Measurements from ENCODE around the gene RASSF10. TPM values are rescaled to one million over a fixed set of nuclear protein-coding genes. Genes with fewer than 3 reads are reported as not detected.

The RASSF10 gene
- total and polyA plus RNA-seq, 2 donors (not counting 1 experiment from before 2014, with no cell fraction given): not detected

DNA sequence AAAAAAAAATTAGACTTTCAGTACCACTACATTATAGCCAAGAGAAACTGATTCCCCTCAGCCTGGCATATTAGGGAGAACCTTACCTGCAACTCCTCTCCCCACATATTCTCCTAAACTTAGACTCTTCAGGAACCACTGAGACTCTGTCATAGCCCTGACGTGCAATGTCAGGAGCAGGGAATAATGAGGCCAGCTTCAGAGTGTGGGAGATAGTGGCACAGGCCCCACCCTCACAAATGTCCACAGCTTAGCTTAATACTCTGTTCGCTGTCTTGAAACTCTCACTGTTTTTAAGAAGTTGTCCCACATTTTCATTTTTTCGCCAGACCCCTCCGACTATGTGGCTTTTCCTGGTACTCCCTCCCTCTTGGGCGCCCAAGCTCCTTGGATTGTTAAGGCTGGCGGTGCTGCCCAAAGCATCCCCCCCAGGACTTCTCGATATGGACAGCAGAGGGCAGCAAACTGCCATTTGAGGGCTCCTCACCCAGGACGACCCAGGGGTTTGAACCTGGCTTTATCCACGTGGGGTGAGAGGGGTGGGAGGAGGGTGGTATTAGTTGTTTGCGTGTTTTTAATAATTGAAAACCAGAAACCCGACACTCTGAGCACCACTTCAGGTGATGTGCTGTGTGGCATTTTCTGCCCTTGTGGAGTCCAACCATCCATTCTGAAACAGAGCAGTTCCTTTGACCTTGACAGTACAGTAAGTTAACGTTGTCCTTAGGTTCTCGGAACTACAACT lies 45.2 kb upstream of the RASSF10 start:
- Histone ChIP-seq H3K9me3 (ENCODE audit: control extremely low read depth in 1 of 3, control insufficient read depth in 2 of 3, insufficient read depth in 1 of 3, low read length in 2 of 3) (no peaks in the 10 kb centered on the region), H3K4me1 (ENCODE audit: control insufficient read depth in 2 of 2, insufficient read depth in 2 of 2, low read length in 2 of 2) (no peaks in the 10 kb centered on the region), H3K36me3 (replicated peaks in 1 of 2; ENCODE audit: control extremely low read depth in 1 of 2, control insufficient read depth in 1 of 2, extremely low read depth in 1 of 2, insufficient read depth in 2 of 2, low read length in 1 of 2) (no peaks in the 10 kb centered on the region), H3K27ac (ENCODE audit: low read length in 2 of 2) (no peak overlapping the region), H3K4me3 (ENCODE audit: control extremely low read depth in 1 of 5, extremely low read depth in 1 of 5, insufficient read depth in 1 of 5, low read depth in 2 of 5, low read length in 4 of 5) (no peak overlapping the region), H2AFZ (ENCODE audit: insufficient read depth, low read depth, low read length, poor library complexity, severe bottlenecking) (no peak overlapping the region), H3K9ac (ENCODE audit: low read length) (no peak overlapping the region), H4K20me1 (ENCODE audit: control insufficient read depth, insufficient read depth, low read length, poor library complexity, severe bottlenecking) (no peaks in the 10 kb centered on the region), H3K4me2 (replicated peaks; ENCODE audit: low read depth, low read length, poor library complexity, severe bottlenecking) (no peak overlapping the region), H3K79me2 (ENCODE audit: control insufficient read depth, insufficient read depth, low read length) (no peaks in the 10 kb centered on the region), H3K27me3 (replicated peaks in 1 of 4; ENCODE audit: control extremely low read depth in 1 of 4, control insufficient read depth in 3 of 4, insufficient read depth in 4 of 4, low read length in 3 of 4) (no peaks in the 10 kb centered on the region)
- CTCF ChIA-PET: interaction anchor here (0.7 to 3.7 kb wide), 11 partner anchors 10 to 422 kb away, joined by 3 to 25 read pairs (median 4); no protein-coding TSS in a partner anchor
- no peak for TF ChIP-seq EZH2 (IDR thresholded peaks at IDR 0.05; ENCODE audit: borderline replicate concordance, insufficient read depth, low read depth, low read length, poor library complexity, severe bottlenecking)
- TF ChIP-seq, protein P1, sequence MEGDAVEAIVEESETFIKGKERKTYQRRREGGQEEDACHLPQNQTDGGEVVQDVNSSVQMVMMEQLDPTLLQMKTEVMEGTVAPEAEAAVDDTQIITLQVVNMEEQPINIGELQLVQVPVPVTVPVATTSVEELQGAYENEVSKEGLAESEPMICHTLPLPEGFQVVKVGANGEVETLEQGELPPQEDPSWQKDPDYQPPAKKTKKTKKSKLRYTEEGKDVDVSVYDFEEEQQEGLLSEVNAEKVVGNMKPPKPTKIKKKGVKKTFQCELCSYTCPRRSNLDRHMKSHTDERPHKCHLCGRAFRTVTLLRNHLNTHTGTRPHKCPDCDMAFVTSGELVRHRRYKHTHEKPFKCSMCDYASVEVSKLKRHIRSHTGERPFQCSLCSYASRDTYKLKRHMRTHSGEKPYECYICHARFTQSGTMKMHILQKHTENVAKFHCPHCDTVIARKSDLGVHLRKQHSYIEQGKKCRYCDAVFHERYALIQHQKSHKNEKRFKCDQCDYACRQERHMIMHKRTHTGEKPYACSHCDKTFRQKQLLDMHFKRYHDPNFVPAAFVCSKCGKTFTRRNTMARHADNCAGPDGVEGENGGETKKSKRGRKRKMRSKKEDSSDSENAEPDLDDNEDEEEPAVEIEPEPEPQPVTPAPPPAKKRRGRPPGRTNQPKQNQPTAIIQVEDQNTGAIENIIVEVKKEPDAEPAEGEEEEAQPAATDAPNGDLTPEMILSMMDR (IDR thresholded peaks at IDR 0.05): peak; percentile 76
- DNase-seq (peak; percentile 56), ATAC-seq (ENCODE audit: low read depth) (peak; percentile 31)
- intact Hi-C loops (cut with micrococcal nuclease): loop anchor here (1.0 kb wide), 1 partner anchor 380 kb away; no protein-coding TSS in a partner anchor
- no peaks in the 10 kb centered on the region for H3K4me1 Mint-ChIP-seq
- H3K27me3 Mint-ChIP-seq: peaks cover 19% of the 10 kb centered on the region
- no peak overlapping the region for H3K4me3 Mint-ChIP-seq
- no peak overlapping the region for H3K27ac Mint-ChIP-seq
- 32% methylated on average over 11 of the region's 13 CpGs for WGBS (ENCODE audit: insufficient coverage)
- POLR2A ChIA-PET: no interaction called here
- H3K9me3 Mint-ChIP-seq (ENCODE audit: insufficient read depth): no peaks in the 10 kb centered on the region

GRCh38 chr11:12964650-12965049 lies 44.5 kb upstream of the RASSF10 start:
- Mint-ChIP-seq H3K27me3 (peaks cover 19% of the 10 kb centered on the region), H3K9me3 (ENCODE audit: insufficient read depth) (no peaks in the 10 kb centered on the region), H3K27ac (no peak overlapping the region), H3K4me1 (no peaks in the 10 kb centered on the region), H3K4me3 (no peak overlapping the region)
- Histone ChIP-seq H3K36me3 (replicated peaks in 1 of 2; ENCODE audit: control extremely low read depth in 1 of 2, control insufficient read depth in 1 of 2, extremely low read depth in 1 of 2, insufficient read depth in 2 of 2, low read length in 1 of 2) (no peaks in the 10 kb centered on the region), H3K9ac (ENCODE audit: low read length) (no peak overlapping the region), H3K4me3 (ENCODE audit: control extremely low read depth in 1 of 5, extremely low read depth in 1 of 5, insufficient read depth in 1 of 5, low read depth in 2 of 5, low read length in 4 of 5) (no peak overlapping the region), H3K27ac (ENCODE audit: low read length in 2 of 2) (no peak overlapping the region), H3K9me3 (ENCODE audit: control extremely low read depth in 1 of 3, control insufficient read depth in 2 of 3, insufficient read depth in 1 of 3, low read length in 2 of 3) (no peaks in the 10 kb centered on the region), H3K4me2 (replicated peaks; ENCODE audit: low read depth, low read length, poor library complexity, severe bottlenecking) (no peak overlapping the region), H2AFZ (ENCODE audit: insufficient read depth, low read depth, low read length, poor library complexity, severe bottlenecking) (no peak overlapping the region), H4K20me1 (ENCODE audit: control insufficient read depth, insufficient read depth, low read length, poor library complexity, severe bottlenecking) (no peaks in the 10 kb centered on the region), H3K4me1 (ENCODE audit: control insufficient read depth in 2 of 2, insufficient read depth in 2 of 2, low read length in 2 of 2) (no peaks in the 10 kb centered on the region), H3K27me3 (replicated peaks in 1 of 4; ENCODE audit: control extremely low read depth in 1 of 4, control insufficient read depth in 3 of 4, insufficient read depth in 4 of 4, low read length in 3 of 4) (no peaks in the 10 kb centered on the region), H3K79me2 (ENCODE audit: control insufficient read depth, insufficient read depth, low read length) (no peaks in the 10 kb centered on the region)
- ATAC-seq (ENCODE audit: low read depth) (no peak), DNase-seq (no peak)
- intact Hi-C loops (cut with micrococcal nuclease): loop anchor here (1.0 kb wide), 1 partner anchor 380 kb away; no protein-coding TSS in a partner anchor
- POLR2A ChIA-PET: no interaction called here
- 89% methylated on average over 5 of the region's 7 CpGs for WGBS (ENCODE audit: insufficient coverage)
- TF ChIP-seq, protein P1 (IDR thresholded peaks at IDR 0.05): no peak
- TF ChIP-seq EZH2 (IDR thresholded peaks at IDR 0.05; ENCODE audit: borderline replicate concordance, insufficient read depth, low read depth, low read length, poor library complexity, severe bottlenecking): no peak
- CTCF ChIA-PET: interaction anchor here (1.0 to 3.7 kb wide), 8 partner anchors 10 to 421 kb away, joined by 3 to 25 read pairs (median 9); no protein-coding TSS in a partner anchor

Data from B cell (primary cell).